ENCODE data around the gene KLHL8.

DNA sequence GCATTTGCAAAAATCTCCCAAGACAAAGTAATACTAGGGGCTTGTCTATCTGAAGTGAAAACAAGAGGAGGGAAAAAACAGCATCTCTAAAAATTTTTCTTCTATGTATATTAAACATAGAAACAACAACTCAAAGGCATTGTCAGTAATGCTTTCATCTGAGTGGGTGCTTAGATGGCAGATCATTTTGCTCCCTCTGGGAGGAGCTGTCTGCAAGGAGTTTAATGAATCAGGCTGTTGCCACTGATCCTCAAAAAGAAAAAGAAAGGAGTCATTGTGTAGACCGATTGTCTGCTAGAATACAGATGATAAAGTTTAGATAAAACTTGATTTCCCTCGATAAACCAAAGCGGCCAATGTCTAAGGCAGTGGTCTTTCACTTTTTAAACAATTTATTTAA, 49.7 kb upstream of the KLHL8 start:
- TF ChIP-seq, protein P1, sequence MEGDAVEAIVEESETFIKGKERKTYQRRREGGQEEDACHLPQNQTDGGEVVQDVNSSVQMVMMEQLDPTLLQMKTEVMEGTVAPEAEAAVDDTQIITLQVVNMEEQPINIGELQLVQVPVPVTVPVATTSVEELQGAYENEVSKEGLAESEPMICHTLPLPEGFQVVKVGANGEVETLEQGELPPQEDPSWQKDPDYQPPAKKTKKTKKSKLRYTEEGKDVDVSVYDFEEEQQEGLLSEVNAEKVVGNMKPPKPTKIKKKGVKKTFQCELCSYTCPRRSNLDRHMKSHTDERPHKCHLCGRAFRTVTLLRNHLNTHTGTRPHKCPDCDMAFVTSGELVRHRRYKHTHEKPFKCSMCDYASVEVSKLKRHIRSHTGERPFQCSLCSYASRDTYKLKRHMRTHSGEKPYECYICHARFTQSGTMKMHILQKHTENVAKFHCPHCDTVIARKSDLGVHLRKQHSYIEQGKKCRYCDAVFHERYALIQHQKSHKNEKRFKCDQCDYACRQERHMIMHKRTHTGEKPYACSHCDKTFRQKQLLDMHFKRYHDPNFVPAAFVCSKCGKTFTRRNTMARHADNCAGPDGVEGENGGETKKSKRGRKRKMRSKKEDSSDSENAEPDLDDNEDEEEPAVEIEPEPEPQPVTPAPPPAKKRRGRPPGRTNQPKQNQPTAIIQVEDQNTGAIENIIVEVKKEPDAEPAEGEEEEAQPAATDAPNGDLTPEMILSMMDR (IDR thresholded peaks at IDR 0.05), result peak; percentile 16 to 46 (median 32)
- no peak for TF ChIP-seq POLR2A (IDR thresholded peaks at IDR 0.05)
